HFF-Myc (cell line): ENCODE measurements around the gene HMGA1.

ENCODE experiments used
- DNase-seq: peaks from one replicate; pipeline ENCODE4 v3.0.0-alpha.2; 2011; ENCODE audit warnings: low read depth; ENCODE audit errors: extremely low read depth
- H3K4me3 ChIP-seq: replicated peaks from 2 replicates; pipeline ENCODE4 v1.5.1; 2011; ENCODE audit warnings: low read depth, mild to moderate bottlenecking, control low read depth, low read length
- TF ChIP-seq, protein P1 (sequence below): IDR thresholded peaks from 2 replicates; pipeline ENCODE4 v1.5.1; 2012; ENCODE audit warnings: mild to moderate bottlenecking, low read depth, low read length, control low read depth; ENCODE audit errors: missing control alignments

HMGA1 gene

DNA sequence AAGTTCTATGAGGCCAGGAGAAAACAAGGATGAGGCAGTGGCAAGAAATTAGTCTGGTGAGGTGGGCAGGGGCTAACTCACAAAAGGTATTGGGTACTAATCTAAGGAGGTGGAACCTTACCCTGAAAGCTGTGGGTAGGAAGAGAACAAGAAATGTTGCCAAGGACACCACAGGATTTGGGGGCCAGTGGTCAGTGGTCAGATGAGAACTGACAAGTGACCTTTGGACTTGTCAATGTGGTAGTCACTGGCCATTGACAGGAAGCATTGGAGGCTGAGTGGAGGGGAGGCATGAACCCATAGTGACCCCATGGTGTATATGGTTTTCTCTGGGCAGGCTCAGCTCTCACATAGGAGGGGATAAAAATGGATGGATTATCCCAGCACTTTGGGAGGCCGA, 37.5 kb downstream of the HMGA1 start:
- TF ChIP-seq, protein P1, sequence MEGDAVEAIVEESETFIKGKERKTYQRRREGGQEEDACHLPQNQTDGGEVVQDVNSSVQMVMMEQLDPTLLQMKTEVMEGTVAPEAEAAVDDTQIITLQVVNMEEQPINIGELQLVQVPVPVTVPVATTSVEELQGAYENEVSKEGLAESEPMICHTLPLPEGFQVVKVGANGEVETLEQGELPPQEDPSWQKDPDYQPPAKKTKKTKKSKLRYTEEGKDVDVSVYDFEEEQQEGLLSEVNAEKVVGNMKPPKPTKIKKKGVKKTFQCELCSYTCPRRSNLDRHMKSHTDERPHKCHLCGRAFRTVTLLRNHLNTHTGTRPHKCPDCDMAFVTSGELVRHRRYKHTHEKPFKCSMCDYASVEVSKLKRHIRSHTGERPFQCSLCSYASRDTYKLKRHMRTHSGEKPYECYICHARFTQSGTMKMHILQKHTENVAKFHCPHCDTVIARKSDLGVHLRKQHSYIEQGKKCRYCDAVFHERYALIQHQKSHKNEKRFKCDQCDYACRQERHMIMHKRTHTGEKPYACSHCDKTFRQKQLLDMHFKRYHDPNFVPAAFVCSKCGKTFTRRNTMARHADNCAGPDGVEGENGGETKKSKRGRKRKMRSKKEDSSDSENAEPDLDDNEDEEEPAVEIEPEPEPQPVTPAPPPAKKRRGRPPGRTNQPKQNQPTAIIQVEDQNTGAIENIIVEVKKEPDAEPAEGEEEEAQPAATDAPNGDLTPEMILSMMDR, result no peak
- H3K4me3 ChIP-seq, result no peak overlapping the region
- DNase-seq, result no peak

DNA sequence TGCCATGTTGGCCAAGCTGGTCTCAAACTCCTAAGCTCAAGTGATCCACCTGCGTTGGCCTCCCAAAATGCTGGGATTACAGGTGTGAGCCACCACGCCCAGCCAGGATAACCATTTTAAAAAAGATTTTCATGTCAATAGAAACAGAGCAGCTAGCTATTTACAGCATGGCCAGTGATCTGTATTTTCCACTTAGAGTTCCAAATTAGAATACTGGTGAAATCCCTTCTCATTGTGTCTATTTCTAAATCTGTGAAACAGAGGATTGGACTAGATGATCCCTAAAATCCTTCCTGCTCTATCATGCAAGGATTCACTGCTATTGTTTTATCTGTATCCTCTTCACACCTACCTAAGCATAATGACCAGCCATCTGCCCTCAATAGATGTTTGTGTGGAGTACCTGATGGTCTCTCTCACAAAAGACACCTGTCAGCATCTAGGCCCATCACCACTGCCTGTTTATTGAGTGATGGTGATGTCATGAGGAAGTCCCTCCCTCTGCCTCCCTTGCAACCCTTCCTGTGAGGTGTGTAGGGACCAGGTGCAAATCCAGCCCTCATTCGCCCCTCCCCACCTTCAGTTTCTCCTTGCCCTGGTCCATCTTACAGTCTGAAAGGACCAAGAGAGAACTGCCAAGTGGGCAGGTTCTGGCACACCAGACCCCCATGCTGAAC, 38.6 kb downstream of the HMGA1 start:
- DNase-seq, result no peak
- no peak overlapping the region for H3K4me3 ChIP-seq
- TF ChIP-seq, protein P1, result no peak

DNA sequence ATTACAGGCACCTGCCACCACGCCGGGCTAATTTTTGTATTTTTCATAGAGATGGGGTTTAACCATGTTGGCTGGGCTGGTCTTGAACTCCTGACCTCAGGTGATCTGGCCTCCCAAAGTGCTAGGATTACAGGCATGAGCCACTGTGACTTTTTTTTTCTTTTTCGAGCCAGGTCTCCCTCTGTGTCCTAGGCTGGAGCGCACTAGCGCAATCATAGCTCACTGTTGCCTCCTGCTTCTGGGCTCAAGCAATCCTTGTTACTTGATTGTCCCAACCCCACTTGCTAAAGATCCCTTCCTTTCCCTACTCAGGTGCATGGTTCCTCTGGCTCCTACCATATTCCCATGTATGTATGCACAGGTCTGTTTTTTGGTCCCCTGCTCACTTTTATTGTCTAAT, 39.5 kb downstream of the HMGA1 start:
- H3K4me3 ChIP-seq, result no peak overlapping the region
- no peak for DNase-seq
- TF ChIP-seq, protein P1, result no peak

DNA sequence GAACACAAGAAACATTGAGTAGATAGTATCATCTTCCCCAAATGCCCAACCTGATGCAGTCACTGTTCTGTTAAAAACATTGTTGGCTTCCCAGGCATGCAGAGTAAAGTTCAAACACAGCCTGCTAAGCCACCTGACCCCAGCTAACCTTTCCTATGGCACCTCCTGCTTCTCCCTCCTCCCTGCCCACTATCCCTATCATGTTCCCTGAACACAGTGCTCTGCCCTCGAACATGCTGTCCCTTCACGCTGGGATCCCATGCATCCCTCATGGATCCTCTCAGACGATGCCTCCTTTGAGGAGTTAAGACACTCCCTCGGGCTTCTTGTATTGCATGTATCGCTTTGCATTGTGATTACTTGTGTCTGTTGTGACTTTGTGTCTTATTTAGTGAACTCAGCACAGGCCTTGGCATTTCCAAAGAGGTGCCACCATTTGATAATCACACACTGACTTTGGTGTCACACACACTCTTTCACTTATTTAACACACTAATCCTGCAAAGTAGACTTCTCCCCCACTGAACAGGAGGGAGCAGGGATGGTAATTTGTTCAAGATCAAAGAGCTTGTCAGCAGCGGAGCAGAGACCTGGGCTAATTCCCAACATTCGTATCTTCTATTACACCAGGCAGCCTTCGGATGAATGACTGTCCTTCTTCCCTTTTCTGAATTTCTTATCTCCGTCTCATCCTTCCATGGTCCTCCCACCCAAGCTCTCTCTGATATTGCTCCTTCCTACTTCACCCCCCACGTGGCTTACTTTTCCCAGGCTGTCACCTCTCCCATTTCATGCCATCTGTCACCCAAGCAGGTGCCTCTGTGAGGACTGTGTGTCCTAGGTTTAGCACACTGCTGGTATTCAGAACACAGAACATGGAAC, 40.4 kb downstream of the HMGA1 start:
- TF ChIP-seq, protein P1, result no peak
- H3K4me3 ChIP-seq, result no peak overlapping the region
- no peak for DNase-seq

DNA sequence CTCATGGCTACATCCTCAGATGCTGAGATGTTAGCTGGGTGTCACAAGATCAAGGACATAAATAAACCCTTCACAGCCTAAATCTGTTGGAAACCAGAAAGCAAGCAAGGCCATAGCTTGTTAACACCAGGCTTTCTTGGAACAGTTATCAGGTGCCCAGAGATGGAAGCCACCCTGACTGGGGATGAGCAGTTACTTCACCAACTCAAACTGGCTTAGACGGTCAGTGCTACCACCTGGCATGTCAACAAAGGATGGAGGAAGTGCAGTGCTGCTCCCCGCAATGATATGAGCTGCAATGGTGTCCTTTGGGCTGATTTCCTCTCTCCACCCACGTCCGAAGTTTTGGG, 41.1 kb downstream of the HMGA1 start:
- H3K4me3 ChIP-seq, result no peak overlapping the region
- TF ChIP-seq, protein P1, result no peak
- DNase-seq, result no peak

DNA sequence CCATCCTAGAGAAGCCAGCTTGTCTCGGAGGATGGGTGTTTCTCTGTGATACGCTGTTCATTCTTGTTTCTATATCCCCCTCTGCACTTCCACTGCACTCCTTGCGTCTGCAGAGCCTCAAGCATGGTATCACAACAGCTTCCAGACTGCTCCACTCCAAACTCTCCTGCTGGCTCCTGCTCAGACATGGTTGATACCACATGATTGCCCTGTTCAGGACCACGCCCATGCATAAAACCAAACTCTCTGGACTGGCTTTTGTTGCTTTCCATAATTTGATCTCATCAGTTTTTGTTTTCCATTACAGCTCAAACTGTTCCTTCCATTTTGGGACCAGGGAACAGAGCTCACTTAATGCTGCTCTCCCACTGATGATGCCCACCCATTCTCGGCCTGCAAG, 42.2 kb downstream of the HMGA1 start:
- DNase-seq, result no peak
- no peak overlapping the region for H3K4me3 ChIP-seq
- TF ChIP-seq, protein P1, result no peak

DNA sequence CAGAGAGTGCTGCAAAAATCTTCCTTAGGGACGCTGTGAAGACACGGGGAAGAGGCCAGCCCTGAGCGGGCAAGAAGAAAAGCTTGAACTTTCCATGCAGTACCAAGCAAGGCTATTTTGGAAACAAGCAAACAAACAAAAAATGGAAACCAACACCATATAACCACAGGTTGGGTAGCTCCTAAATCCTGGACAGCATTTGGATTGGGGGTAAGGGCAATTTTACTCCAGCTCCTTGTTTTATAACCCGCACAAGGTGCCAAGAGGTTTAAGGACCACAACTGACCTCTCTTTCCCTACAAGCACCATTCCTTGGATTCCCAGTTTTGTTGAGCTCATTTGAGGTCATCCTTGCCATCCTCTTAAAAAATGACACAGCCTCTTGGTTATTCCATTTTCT, 43.5 kb downstream of the HMGA1 start:
- TF ChIP-seq, protein P1, result no peak
- no peak for DNase-seq
- H3K4me3 ChIP-seq, result no peak overlapping the region
